ENCODE data around the gene TECPR2. TPM values are rescaled to one million over a fixed set of nuclear protein-coding genes. Genes with fewer than 3 reads are reported as not detected.

TECPR2 gene
- total and polyA plus RNA-seq, 2 of the 13 experiments (the other 11 are each of a cell fraction or from before 2014, with no cell fraction given), result 3.5 to 5.7 TPM

- no peak for TF ChIP-seq ZNF609 (CRISPR knock-in tag; IDR thresholded peaks at IDR 0.05; ENCODE audit: borderline replicate concordance)
- TF ChIP-seq ZNF142 (CRISPR knock-in tag; IDR thresholded peaks at IDR 0.05), result no peak
- no peak for TF ChIP-seq ATF7 (IDR thresholded peaks at IDR 0.05)
- TF ChIP-seq ATF7 (CRISPR knock-in tag; IDR thresholded peaks at IDR 0.05), result no peak
These were observed 55.6 kb downstream of the TECPR2 start (continued) for GRCh38 chr14:102418169-102418852.
